HT1080 (cell line): Measurements from ENCODE around the gene SCFD1. TPM values are rescaled to one million over a fixed set of nuclear protein-coding genes. Genes with fewer than 3 reads are reported as not detected.
"Not testable (repeated sequence)": the region's sequence is repeated elsewhere in the genome, so short reads cannot be mapped to it uniquely, and the experiment has no call there.

Experiments
- DNase-seq: peaks from one replicate; pipeline ENCODE4 v3.0.0-alpha.2; 2015; ENCODE audit warnings: low read depth
- polyA plus RNA-seq, 2 experiments: library from polyadenylated mRNA; depleted of rRNA; stranded (reverse); fragments of >200 nt; gene quantifications; 2 replicates each; pipeline ENCODE4 v1.2.3, GENCODE V29; 2015
- total RNA-seq: library from RNA; depleted of rRNA; stranded (reverse); fragments of >200 nt; shearing (Covaris generic); gene quantifications from 2 replicates; pipeline ENCODE4 v1.2.3, GENCODE V29; 2014; rRNA removed

SCFD1 gene, protein sequence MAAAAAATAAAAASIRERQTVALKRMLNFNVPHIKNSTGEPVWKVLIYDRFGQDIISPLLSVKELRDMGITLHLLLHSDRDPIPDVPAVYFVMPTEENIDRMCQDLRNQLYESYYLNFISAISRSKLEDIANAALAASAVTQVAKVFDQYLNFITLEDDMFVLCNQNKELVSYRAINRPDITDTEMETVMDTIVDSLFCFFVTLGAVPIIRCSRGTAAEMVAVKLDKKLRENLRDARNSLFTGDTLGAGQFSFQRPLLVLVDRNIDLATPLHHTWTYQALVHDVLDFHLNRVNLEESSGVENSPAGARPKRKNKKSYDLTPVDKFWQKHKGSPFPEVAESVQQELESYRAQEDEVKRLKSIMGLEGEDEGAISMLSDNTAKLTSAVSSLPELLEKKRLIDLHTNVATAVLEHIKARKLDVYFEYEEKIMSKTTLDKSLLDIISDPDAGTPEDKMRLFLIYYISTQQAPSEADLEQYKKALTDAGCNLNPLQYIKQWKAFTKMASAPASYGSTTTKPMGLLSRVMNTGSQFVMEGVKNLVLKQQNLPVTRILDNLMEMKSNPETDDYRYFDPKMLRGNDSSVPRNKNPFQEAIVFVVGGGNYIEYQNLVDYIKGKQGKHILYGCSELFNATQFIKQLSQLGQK
- 116 and 121 TPM in 2 replicates for total RNA-seq
- 56.0 and 65.8 TPM in 2 replicates for polyA plus RNA-seq (2015; cell fraction: cytosol; rRNA removed)
- 63.5 and 71.8 TPM in 2 replicates for polyA plus RNA-seq (2015; cell fraction: nucleus; rRNA removed)

DNA sequence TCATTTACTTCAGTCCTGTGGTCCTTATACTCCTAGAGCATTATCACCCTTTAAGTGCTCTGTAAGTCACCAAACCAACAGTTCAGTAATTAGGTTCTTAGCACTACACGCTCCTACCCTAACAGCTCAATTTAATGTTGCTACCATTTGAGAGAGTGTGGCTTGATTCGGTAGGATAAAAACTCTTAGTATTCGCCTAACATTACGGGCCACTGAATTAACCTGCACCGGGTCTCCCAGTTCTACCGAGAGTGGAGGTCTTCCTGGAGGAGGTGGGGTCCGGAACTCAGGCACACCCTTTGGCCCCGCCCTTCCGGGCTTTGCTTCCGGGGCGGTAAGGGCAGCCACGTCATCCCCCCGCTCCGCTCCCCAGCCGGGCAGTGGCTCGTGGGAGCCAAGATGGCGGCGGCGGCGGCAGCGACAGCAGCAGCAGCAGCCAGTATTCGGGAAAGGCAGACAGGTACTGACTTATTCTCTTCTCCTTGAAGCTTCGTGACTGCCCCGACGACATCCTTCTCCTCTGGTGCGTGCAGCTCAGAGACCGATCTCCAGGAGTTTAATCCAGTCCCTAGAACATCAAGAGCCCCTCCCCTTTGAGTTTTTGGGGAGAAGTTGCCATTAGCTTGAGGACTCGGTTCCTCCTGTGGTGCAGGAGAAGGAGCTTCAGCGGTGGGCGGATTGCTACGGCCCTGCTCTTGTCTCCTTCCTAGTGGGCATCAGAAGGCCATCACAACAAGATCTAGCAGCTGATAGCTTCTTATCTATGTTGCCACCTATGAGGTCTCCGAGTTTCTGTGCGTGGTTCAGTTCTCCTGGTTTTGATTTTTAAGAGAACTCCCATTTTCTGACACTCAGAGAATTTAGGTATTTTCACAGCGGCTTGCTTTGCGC, at the start of gene SCFD1:
SCFD1 (plus strand) TSS at position 380 of the 891 bp plus-strand sequence; CDS start at position 400, 20 bp downstream.
- peak; percentile 90 for DNase-seq

DNA sequence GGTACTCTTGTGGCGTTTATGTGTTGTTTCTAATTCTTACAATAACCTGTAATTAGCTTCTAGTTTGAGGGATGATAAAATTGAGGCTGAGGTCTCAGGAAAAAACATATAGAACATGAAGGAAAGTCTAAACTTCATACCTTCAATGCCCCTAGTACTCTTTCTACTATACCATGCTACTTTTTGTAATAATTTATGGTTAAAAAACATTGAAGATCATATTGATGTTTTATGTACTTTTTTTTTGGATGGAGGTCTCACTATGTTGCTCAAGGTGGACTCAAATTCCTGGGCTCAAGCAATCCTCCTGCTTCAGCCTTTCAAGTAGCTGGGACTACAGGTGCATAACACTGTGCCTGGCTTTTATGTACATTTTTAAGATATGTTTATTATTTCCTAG, 49.3 kb upstream of the SCFD1 start:
- no peak for DNase-seq

DNA sequence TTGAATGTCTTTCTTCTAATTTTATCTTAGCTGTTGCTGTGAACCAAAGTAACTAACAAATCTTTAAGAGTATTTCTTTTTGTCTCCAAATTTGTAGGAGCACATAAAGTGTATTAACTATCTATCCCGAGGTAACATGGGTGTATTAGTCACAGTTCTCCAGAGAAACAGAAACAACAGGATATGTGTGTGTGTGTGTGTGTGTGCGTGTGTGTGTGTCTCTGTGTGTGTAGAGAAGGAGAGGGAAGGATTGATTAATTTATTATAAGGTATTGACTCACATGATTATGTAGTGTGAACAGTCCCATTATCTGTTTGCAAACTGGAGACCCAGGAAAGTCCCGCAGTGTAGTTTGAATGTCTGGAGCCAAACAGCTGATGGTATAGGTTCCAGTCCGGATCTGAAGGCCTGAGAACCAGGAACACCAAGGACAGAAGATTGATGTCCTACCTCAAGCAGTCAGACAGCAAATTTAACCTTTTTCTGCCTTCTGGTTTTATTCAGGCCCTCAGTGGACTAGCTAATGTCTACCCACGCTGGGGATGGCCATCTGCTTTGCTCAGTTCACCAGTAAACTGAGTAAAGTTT, 48.8 kb upstream of the SCFD1 start:
- DNase-seq: peak; percentile 49

DNA sequence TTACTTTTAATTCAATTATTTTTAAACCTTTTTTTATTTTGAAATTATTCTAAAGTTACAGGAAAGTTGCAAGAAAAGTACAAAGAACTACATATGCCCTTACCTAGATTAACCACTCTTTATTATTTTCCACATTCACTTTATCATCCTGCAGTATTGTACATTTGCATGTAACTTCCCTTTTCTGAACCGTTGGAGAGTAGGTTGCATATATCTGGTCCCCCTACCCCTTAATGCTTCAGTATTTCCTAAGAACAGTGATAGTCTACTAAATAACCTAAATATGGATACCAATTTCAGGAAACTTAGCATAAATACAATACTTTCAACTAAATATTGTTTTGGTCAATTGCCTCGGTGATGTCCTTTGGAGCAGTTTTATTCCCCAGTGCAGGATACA, 48.2 kb upstream of the SCFD1 start:
- DNase-seq: no peak

DNA sequence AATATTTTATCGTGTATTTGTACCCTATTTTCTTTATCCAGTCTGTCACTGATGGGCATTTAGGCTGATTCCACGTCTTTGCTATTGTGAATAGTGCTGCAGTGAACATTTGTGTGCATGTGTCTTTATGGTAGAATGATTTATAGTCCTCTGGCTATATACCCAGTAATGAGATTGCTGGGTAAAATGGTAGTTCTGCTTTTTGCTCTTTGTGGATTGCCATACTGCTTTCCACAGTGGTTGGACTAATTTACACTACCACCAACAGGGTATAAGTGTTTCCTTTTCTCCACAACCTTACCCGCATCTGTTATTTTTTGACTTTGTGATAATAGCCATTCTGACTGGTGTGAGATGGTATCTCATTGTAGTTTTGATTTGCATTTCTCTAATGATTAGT, 47.3 kb upstream of the SCFD1 start:
- DNase-seq: not testable (repeated sequence)

DNA sequence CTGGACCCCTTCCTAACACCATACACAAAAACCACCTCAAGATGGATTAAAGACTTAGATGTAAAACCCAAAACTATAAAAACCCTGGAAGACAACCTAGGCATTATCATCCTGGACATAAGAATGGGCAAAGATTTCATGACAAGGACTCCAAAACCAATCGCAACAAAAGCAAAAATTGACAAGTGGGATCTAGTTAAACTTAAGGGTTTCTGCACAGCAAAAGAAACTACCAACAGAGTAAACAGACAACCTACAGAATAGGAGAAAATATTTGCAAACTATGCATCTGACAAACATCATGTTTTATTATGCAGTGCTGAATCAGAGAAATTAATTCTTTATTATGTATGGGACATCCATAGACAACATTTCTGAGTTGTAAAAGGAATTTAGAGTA, 45.8 kb upstream of the SCFD1 start:
- not testable (repeated sequence) for DNase-seq

DNA sequence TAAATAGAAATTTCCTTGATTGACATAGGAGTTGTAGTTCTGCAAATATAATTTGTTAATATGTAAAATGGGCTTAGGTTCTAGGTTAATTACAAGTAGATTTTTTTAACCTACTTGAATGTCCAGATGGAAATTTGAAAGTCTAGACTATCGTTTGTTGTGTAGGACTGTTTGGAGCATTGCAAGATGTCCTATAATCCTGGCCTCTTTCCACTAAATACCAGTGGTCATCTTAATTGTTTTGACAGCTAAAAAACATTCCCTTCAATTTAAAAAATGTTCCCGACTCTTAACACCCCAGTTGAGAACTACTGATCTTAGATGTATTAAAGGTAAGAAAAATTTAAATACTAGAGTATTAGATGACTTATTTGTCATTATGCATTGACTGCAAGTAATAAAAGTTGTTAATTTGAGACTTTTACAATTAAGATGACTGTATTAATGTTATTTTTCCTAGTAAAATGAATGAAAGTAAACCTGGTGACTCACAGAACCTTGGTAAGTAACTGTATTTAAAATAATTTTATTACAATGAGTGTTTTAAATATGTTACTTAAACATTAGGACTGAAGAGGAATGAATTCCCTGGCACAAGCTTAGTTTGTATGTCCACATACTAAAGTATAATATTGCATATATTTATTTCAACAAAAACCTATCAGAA, 41.4 kb upstream of the SCFD1 start:
- no peak for DNase-seq

DNA sequence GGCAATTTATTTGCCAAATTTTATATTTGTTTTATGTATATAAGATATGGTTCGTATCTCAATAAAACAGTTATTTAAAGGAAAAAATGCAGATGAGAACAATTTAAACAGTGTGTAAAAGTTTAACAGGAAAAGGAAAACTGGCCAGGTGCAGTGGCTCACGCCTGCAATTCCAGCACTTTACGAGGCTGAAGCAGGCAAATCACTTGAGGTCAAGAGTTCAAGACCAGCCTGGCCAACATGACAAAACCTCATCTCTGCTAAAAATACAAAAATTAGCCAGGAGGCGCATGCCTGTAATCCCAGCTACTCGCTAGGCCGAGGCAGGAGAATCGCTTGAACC, 40.9 kb upstream of the SCFD1 start:
- DNase-seq: no peak

DNA sequence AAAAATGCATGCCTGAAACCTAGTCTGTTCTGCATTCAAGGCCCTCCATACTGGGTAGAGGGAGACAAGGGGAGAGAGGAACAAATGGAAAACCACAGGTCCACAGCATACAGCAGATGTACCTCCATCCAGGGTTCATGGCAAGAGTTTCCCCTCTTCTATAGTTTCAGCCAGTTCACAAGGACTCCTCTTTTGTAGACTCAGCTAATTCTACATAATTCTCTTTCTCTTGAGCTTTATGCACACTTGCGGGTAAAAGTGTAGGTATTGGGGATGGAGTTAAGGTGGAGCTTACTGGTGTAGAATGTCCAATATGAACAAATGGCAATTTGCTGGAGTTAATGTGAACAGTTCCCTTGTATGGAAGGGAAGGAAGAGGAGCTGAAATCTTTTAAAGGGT, 39.7 kb upstream of the SCFD1 start:
- no peak for DNase-seq

DNA sequence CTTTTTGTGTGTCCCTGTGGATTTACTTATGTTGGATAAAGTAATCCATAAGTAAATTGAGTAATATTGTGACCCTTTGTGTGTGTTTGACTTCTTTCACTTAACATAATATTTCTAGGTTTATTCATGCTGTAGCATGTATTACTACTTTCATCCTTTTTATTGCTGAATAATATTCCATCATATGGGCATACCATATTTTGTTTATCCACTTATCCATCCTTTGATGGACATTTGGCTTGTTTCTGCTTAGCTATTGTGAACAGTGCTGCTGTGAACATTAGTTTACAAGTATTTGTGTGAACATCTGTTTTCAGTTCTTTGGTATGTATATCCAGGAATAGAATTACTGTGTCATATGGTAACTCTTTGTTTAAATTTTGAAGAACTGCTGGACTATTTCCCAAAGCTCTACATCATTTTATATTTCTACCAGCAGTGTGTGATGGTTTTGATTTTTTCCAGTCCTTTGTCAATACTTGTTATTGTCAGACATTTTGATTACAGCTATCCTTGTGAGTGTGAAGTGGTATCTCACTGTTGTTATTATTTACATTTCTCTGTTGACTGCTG, 38.0 kb upstream of the SCFD1 start:
- no peak for DNase-seq

DNA sequence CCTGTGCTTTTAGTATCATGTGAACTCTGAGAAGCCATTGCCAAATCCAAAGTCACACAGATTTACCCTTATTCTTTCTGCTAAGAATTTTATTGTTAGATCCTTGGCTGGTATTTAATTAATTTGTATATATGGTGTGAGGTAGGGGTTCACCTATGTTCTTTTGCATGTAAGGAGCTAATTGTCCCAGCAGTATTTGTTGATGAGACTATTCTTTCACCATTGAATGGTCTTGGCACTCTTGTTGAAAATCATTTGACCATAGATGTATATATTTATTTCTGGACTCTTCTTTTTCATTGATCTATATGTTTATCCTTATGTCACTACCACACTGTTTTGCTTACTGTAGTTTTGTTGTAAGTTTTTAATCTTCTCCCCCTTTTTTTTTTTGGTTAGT, 36.9 kb upstream of the SCFD1 start:
- no peak for DNase-seq

DNA sequence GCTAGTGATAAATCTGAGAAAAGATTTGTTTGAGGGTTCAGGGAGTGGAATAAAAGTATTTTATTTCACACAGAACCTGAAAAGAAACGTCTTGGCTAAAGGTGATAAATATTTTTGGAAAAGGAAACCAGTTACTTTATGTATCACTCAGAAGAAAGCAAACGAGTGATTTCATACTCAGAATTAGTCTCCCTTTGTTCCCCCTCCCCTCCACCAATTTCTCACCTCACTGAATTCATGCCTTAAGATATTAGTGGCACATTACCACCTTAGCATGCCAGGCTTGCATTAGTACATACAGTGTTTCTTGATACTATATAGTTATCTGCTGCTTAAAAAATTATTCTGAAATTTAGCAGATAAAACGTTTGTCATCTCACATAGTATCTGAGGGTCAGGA, 35.0 kb upstream of the SCFD1 start:
- no peak for DNase-seq

DNA sequence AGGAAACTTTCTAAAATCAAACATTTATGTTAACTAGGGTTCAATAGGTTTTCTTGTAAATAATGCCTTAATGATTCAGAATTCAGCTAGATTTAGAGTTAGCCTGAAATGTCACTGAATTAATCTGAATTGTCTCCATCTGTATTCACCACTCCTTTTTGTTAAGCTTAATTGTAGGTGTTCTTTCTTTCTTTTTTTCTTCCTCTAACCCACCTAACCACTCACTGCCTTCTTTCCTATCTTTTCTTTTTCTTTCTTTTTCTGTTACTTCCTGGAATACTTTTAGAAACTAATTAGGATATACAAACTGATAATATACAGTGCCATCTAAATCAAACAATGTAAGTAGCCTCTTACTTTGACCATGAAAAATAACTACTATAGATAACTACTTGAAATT, 33.2 kb upstream of the SCFD1 start:
- no peak for DNase-seq

DNA sequence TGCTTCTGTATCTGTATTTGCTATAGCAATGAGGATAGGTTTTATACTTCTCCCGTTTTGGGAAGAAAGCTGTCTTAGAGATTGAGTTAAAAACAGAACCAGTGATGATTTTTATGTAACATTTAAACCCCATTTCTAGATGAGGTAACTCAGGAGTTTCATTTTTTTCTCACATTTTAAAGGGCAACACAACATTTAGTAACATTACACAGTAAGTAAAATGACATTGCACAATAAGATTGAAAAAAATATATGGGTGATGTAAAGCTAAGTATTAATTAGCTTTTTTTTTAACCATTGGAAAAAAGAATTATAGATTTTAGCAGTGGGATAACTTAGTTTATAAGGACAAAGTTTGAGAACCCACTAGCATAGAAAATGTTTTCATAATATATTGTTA, 25.2 kb upstream of the SCFD1 start:
- no peak for DNase-seq

DNA sequence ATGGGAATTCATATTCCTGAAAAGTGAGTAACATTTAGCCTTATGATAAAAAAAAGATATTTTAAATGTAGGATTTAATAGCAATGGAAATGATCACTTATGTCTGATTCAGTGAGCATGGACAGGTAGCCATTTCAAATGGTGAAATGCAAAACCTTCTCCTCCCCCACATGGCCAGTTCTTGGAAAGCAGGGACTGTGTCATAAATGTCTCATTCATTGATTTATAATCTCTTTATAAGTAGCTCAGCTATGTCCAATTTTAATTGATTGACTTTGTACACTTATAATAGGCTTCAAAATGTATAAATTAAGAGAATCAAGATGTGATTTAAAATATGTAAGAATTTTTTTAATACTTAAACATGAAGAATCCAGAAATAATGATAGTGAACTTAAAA, 24.6 kb upstream of the SCFD1 start:
- no peak for DNase-seq

DNA sequence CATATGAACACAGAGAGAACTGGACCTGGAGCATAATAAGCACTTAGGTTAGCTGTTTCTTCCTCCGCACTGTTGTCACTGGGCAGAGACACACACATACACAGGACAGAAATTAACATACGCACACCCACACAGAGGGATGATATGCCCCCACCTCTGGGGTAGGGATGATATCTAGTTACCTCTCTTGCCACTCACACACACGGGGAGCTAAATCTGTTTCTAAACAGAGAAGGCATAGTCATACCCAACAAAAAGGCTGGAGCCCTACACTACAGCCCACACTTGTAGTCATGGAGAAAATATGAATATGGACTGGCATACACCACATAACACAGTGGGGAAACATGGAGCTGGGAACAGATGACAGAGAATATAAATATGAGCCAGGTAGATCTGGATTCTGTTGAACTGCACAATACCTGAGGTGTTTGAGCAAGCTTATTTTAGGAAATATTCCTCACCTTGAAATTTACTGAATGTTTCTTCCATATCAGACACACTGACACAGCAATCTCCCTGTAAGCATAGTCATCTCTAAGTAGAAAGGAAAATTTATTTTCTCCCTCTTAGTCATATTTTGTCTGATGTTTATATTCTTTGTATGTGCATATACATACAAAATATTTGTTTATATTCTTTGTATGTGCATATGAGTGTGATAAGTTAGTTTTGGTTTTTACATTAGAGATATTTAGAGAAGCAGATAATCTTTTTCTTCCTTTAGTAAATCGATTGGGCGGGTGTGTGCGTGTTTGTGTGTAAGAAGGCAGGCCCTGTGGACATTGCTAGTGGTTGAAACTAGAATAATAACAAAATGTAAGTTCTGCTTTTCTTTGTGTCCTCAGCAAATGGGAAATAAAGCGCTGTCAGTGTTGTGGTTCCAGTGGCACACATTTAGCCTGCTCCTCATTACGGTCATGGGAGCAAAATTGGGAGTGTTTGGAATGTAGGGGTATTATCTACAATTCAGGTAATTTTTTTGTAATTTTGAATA, 20.9 kb upstream of the SCFD1 start:
- no peak for DNase-seq

DNA sequence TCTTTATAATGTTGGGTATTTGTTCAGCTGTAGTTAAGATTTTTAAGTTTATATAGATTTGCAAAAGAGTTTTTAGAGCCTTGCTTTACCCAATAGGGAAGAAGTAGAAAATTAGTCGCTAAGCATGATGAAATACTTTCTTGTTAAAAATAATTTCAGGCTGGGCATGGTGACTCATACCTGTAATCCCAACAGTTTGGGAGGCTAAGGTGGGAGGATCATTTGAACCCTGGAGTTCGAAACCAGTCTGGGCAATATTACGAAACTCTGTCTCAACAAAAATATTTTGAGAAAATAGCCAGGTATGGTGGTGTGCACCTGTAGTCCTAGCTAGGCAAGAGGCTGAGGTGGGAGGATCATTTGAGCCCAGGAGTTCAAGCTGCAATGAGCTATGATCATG, 18.7 kb upstream of the SCFD1 start:
- DNase-seq: peak; percentile 1

DNA sequence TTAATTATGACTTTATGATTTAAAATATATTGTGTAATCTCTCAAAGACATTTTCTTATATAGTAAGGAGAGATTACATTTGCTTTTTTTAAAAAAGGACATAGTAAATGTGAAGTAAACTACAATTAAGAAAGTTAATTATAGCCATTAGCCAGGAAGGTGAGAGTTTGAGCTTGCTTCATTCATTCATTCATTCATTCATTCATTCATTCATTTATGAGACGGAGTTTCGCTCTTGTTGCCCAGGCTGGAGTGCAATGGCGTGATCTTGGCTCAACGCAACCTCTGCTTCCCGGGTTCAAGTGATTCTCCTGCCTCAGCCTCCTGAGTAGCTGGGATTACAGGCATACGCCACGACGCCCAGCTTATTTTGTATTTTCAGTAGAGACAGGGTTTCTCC, 17.4 kb upstream of the SCFD1 start:
- DNase-seq: not testable (repeated sequence)

DNA sequence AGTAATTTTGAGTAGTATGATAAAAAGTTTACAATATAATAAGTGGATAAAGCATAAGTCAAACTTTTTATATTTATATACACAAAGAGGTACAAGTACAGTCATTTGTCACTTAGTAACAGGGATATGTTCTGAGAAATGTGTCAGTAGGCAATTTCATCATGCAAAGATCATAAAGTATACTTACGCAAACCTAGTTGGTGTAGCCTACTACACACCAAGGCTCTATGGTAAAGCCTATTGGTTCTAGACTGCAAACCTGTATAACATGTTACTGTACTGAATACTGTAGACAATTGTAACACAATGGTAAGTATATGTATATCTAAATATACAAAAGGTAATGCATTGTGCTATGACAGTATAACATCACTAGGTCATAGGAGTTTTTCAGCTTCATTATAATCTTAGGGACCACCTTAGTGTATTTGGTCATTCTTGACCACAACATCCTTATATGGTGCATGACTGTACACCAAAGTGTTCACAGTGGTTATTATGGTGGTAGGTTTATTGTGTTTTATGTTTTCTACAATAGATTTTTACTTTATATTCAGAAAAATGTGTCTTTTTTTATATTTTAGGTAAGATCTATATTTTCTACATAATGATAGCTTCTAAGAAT, 14.9 kb upstream of the SCFD1 start:
- peak; percentile 32 for DNase-seq
